SU-DHL-6 (cell line): ENCODE data around the gene NFKBIE.

Source experiments
- H2AFZ ChIP-seq: fragments of 200-600 bp; sonication (generic); 2 replicates; pipeline ENCODE4 v1.6.1; 2014; ENCODE audit warnings: low read depth, mild to moderate bottlenecking, moderate library complexity, mixed read lengths, antibody characterized with exemption, low read length; ENCODE audit not compliant: severe bottlenecking
- H3F3A ChIP-seq: fragments of 200-600 bp; shearing (Covaris generic); 2 replicates; pipeline ENCODE4 v1.6.0; 2016; ENCODE audit warnings: antibody characterized with exemption, mild to moderate bottlenecking; ENCODE audit not compliant: insufficient read depth
- H3K27ac ChIP-seq: fragments of 200-600 bp; sonication (generic); 2 replicates; pipeline ENCODE4 v1.5.1; 2016; ENCODE audit warnings: low read depth, mild to moderate bottlenecking, low read length, moderate library complexity, mixed read lengths
- H3K27me3 ChIP-seq: fragments of 200-600 bp; sonication (generic), shearing (Covaris generic); 2 replicates; pipeline ENCODE4 v1.6.0; 2014; ENCODE audit warnings: mild to moderate bottlenecking, low read length
- H3K36me3 ChIP-seq: fragments of 200-600 bp; sonication (generic); 2 replicates; pipeline ENCODE4 v1.6.1; 2014; ENCODE audit warnings: mild to moderate bottlenecking, low read length, mixed read lengths
- H3K4me2 ChIP-seq: fragments of 300-600, 200-600 bp; shearing (Covaris generic), sonication (generic); 2 replicates; pipeline ENCODE4 v1.6.0; 2014; ENCODE audit warnings: low read length, low read depth, mild to moderate bottlenecking; ENCODE audit not compliant: poor library complexity, severe bottlenecking
- H3K4me3 ChIP-seq: fragments of 200-600 bp; sonication (generic); 2 replicates; pipeline ENCODE4 v1.5.1; 2014; ENCODE audit warnings: antibody characterized with exemption, low read length, mild to moderate bottlenecking, mixed read lengths; ENCODE audit not compliant: insufficient read depth, poor library complexity, severe bottlenecking
- H3K79me2 ChIP-seq: fragments of 200-600 bp; sonication (generic); 2 replicates; pipeline ENCODE4 v1.6.1; 2014; ENCODE audit warnings: mild to moderate bottlenecking, low read length, moderate library complexity; ENCODE audit not compliant: insufficient read depth
- H3K9ac ChIP-seq: fragments of 200-600 bp; sonication (generic); 2 replicates; pipeline ENCODE4 v1.7.0; 2014; ENCODE audit warnings: mild to moderate bottlenecking, low read length
- H3K9me2 ChIP-seq: fragments of 200-600 bp; sonication (generic); replicated peaks from 2 replicates; pipeline ENCODE4 v1.6.1; 2014; ENCODE audit warnings: low read length; ENCODE audit not compliant: insufficient read depth
- H3K9me3 ChIP-seq: fragments of 200-600 bp; sonication (generic); 2 replicates; pipeline ENCODE4 v1.6.1; 2014; ENCODE audit warnings: low read length, mixed read lengths; ENCODE audit not compliant: insufficient read depth
- H4K20me1 ChIP-seq: fragments of 200-600 bp; sonication (generic); 2 replicates; pipeline ENCODE4 v1.6.1; 2014; ENCODE audit warnings: low read depth, mild to moderate bottlenecking, antibody characterized with exemption, low read length, moderate library complexity, mixed read lengths
- EZH2phosphoT487 ChIP-seq: fragments of 200-600 bp; sonication (generic), shearing (Covaris generic); conservative IDR thresholded peaks from 2 replicates; pipeline ENCODE4 v1.6.1; 2018; ENCODE audit warnings: mild to moderate bottlenecking, antibody characterized with exemption, low read length, moderate library complexity, mixed read lengths
- TF ChIP-seq, protein P1 (sequence below): fragments of 200-600 bp; sonication (generic); IDR thresholded peaks from one replicate; pipeline ENCODE4 v1.5.1; 2017; ENCODE audit warnings: antibody characterized with exemption, mild to moderate bottlenecking, low read length, moderate library complexity; ENCODE audit not compliant: insufficient read depth, poor library complexity, severe bottlenecking

NFKBIE gene

GRCh38 chr6:44309631-44310030 is 44.3 kb upstream of the NFKBIE start:
- no peaks in the 10 kb centered on the region for H4K20me1 ChIP-seq
- no peaks in the 10 kb centered on the region for H3K27me3 ChIP-seq
- no peak overlapping the region for H3K9ac ChIP-seq
- no peaks in the 10 kb centered on the region; the same call in 1 of the 2 replicates for H3K36me3 ChIP-seq
- H3K79me2 ChIP-seq = peaks cover 12% of the 10 kb centered on the region; the same call in 1 of the 2 replicates
- H2AFZ ChIP-seq = no peak overlapping the region
- H3K4me2 ChIP-seq = no peak overlapping the region
- H3K4me3 ChIP-seq = no peak overlapping the region
- no peaks in the 10 kb centered on the region for H3F3A ChIP-seq
- no peak for TF ChIP-seq EZH2phosphoT487
- TF ChIP-seq, protein P1, sequence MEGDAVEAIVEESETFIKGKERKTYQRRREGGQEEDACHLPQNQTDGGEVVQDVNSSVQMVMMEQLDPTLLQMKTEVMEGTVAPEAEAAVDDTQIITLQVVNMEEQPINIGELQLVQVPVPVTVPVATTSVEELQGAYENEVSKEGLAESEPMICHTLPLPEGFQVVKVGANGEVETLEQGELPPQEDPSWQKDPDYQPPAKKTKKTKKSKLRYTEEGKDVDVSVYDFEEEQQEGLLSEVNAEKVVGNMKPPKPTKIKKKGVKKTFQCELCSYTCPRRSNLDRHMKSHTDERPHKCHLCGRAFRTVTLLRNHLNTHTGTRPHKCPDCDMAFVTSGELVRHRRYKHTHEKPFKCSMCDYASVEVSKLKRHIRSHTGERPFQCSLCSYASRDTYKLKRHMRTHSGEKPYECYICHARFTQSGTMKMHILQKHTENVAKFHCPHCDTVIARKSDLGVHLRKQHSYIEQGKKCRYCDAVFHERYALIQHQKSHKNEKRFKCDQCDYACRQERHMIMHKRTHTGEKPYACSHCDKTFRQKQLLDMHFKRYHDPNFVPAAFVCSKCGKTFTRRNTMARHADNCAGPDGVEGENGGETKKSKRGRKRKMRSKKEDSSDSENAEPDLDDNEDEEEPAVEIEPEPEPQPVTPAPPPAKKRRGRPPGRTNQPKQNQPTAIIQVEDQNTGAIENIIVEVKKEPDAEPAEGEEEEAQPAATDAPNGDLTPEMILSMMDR = no peak
- H3K9me2 ChIP-seq = no peaks in the 10 kb centered on the region
- H3K27ac ChIP-seq = no peak overlapping the region
- no peaks in the 10 kb centered on the region for H3K9me3 ChIP-seq

DNA sequence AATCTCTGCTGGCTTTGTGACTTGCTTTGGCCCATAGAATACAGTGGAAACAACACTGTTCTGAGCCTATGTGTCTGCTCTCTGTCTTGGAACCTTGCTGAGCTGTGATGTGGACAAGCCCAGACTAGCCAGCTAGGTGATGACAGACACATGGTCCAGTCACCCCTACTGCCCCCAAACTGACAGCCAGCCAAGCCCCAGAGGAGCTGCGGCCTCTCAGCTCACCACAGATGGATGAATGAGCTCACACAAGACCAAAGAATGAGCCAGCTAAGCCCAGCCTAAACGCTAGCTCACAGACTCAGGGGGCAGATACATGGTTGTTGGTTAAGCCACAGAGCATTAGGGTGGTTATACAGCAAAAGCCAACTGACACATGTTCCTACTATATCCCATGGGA is 43.7 kb upstream of the NFKBIE start:
- Histone ChIP-seq H3K4me2 (no peak overlapping the region), H3K36me3 (no peaks in the 10 kb centered on the region; the same call in 1 of the 2 replicates), H3K4me3 (no peak overlapping the region), H3K27ac (no peak overlapping the region), H3K9me3 (no peaks in the 10 kb centered on the region), H2AFZ (no peak overlapping the region), H3K79me2 (peaks cover 12% of the 10 kb centered on the region; the same call in 1 of the 2 replicates), H3K27me3 (no peaks in the 10 kb centered on the region), H4K20me1 (no peaks in the 10 kb centered on the region), H3K9ac (no peak overlapping the region), H3F3A (no peaks in the 10 kb centered on the region), H3K9me2 (no peaks in the 10 kb centered on the region)
- TF ChIP-seq, protein P1 = no peak
- TF ChIP-seq EZH2phosphoT487 = no peak

GRCh38 chr6:44307217-44307616 is 41.9 kb upstream of the NFKBIE start:
- Histone ChIP-seq H3K9ac (no peak overlapping the region), H3K36me3 (no peaks in the 10 kb centered on the region; the same call in 1 of the 2 replicates), H3K79me2 (0 out of 2 replicates have a peak, but pooled peaks cover 6% of the 10 kb centered on the region), H3K27ac (no peak overlapping the region), H3K9me3 (no peaks in the 10 kb centered on the region), H3K9me2 (no peaks in the 10 kb centered on the region), H4K20me1 (no peaks in the 10 kb centered on the region), H3F3A (no peaks in the 10 kb centered on the region), H3K4me3 (no peak overlapping the region), H3K27me3 (no peaks in the 10 kb centered on the region), H3K4me2 (no peak overlapping the region), H2AFZ (no peak overlapping the region)
- TF ChIP-seq, protein P1 = no peak
- no peak for TF ChIP-seq EZH2phosphoT487
